ENCODE data around the gene RNU5D-1. TPM values are rescaled to one million over a fixed set of nuclear protein-coding genes. Genes with fewer than 3 reads are reported as not detected.

Gene RNU5D-1
- total and polyA plus RNA-seq, 7 experiments from 2014 or later: not detected

- ATAC-seq (no peak), DNase-seq (no peak)
- Histone ChIP-seq H3K4me3 (ENCODE audit: low read length) (no peak overlapping the region), H3K9me3 (ENCODE audit: control insufficient read depth in 2 of 3, low read length in 3 of 3) (no peaks in the 10 kb centered on the region), H3K27ac (ENCODE audit: low read depth, low read length) (no peak overlapping the region), H3K4me1 (ENCODE audit: control insufficient read depth in 2 of 2, insufficient read depth in 2 of 2, low read length in 2 of 2) (no peaks in the 10 kb centered on the region), H3K27me3 (ENCODE audit: control insufficient read depth in 2 of 2, insufficient read depth in 2 of 2, low read length in 2 of 2) (no peaks in the 10 kb centered on the region), H3K36me3 (ENCODE audit: control insufficient read depth in 2 of 3, insufficient read depth in 3 of 3, low read length in 3 of 3) (no peaks in the 10 kb centered on the region)
- ChIA-PET CTCF (no interaction called here), POLR2A (interaction anchor here (0.6 to 1.8 kb wide), 3 partner anchors 14 to 1791 kb away, joined by 3 to 5 read pairs (median 4); partner anchors contain the start of gene RNU5D-1)
- intact Hi-C loops (cut with micrococcal nuclease): no loop called here
- Mint-ChIP-seq H3K27ac (no peak overlapping the region), H3K4me3 (no peak overlapping the region), H3K27me3 (no peaks in the 10 kb centered on the region), H3K9me3 (no peaks in the 10 kb centered on the region), H3K36me3 (peaks cover 0 to 34% (median 0%) of the 10 kb centered on the region in 5 donors), H3K4me1 (peaks cover 0 to 12% (median 4%) of the 10 kb centered on the region in 7 donors)
These were observed 28.1 kb upstream of the RNU5D-1 start for GRCh38 chr1:44759077-44759476.

GRCh38 chr1:44757420-44757819 is 26.4 kb upstream of the RNU5D-1 start:
- H3K36me3 ChIP-seq (ENCODE audit: control insufficient read depth in 2 of 3, insufficient read depth in 3 of 3, low read length in 3 of 3): no peaks in the 10 kb centered on the region
- no peak overlapping the region for H3K27ac ChIP-seq (ENCODE audit: low read depth, low read length)
- DNase-seq (no peak), ATAC-seq (no peak)
- Mint-ChIP-seq H3K9me3 (no peaks in the 10 kb centered on the region), H3K36me3 (peaks cover 0 to 36% (median 0%) of the 10 kb centered on the region in 5 donors), H3K4me1 (peaks cover 0 to 12% (median 5%) of the 10 kb centered on the region in 7 donors), H3K27me3 (no peaks in the 10 kb centered on the region), H3K4me3 (no peak overlapping the region), H3K27ac (peak overlapping the region in 2 of 9 donors; percentile 42 to 49)
- H3K4me3 ChIP-seq (ENCODE audit: low read length): no peak overlapping the region
- POLR2A ChIA-PET: no interaction called here
- no peaks in the 10 kb centered on the region for H3K4me1 ChIP-seq (ENCODE audit: control insufficient read depth in 2 of 2, insufficient read depth in 2 of 2, low read length in 2 of 2)
- H3K9me3 ChIP-seq (ENCODE audit: control insufficient read depth in 2 of 3, low read length in 3 of 3): no peaks in the 10 kb centered on the region
- H3K27me3 ChIP-seq (ENCODE audit: control insufficient read depth in 2 of 2, insufficient read depth in 2 of 2, low read length in 2 of 2): no peaks in the 10 kb centered on the region
- intact Hi-C loops (cut with micrococcal nuclease): no loop called here
- CTCF ChIA-PET: interaction anchor here (0.7 kb wide), 1 partner anchor 1452 kb away, joined by 3 read pairs; no protein-coding TSS in a partner anchor

GRCh38 chr1:44747878-44748277 is 16.9 kb upstream of the RNU5D-1 start:
- POLR2A ChIA-PET: interaction anchor here (0.9 to 2.0 kb wide), 3 partner anchors 26 to 65 kb away, joined by 3 to 7 read pairs (median 3); partner anchors contain the start of gene RPS8
- Histone ChIP-seq H3K4me1 (ENCODE audit: control insufficient read depth in 2 of 2, insufficient read depth in 2 of 2, low read length in 2 of 2) (no peaks in the 10 kb centered on the region), H3K27me3 (ENCODE audit: control insufficient read depth in 2 of 2, insufficient read depth in 2 of 2, low read length in 2 of 2) (no peaks in the 10 kb centered on the region), H3K9me3 (ENCODE audit: control insufficient read depth in 2 of 3, low read length in 3 of 3) (no peaks in the 10 kb centered on the region), H3K36me3 (ENCODE audit: control insufficient read depth in 2 of 3, insufficient read depth in 3 of 3, low read length in 3 of 3) (no peaks in the 10 kb centered on the region), H3K27ac (ENCODE audit: low read depth, low read length) (no peak overlapping the region), H3K4me3 (ENCODE audit: low read length) (no peak overlapping the region)
- H3K4me1 Mint-ChIP-seq: peaks cover 0 to 25% (median 0%) of the 10 kb centered on the region in 7 donors
- CTCF ChIA-PET: interaction anchor here (0.7 to 1.0 kb wide), 3 partner anchors 17 to 162 kb away, joined by 3 read pairs; partner anchors contain the start of gene RNU5D-1
- ATAC-seq (no peak), DNase-seq (no peak)
- intact Hi-C loops (cut with micrococcal nuclease): no loop called here
- peak overlapping the region in 1 of 9 donors; percentile 51 for H3K27ac Mint-ChIP-seq
- no peak overlapping the region for H3K4me3 Mint-ChIP-seq
- no peaks in the 10 kb centered on the region for H3K9me3 Mint-ChIP-seq
- no peaks in the 10 kb centered on the region for H3K27me3 Mint-ChIP-seq
- H3K36me3 Mint-ChIP-seq: peaks cover 0 to 20% (median 0%) of the 10 kb centered on the region in 5 donors

- no peak for DNase-seq
- Histone ChIP-seq H3K27me3 (ENCODE audit: control insufficient read depth in 2 of 2, insufficient read depth in 2 of 2, low read length in 2 of 2) (no peaks in the 10 kb centered on the region), H3K9me3 (ENCODE audit: control insufficient read depth in 2 of 3, low read length in 3 of 3) (no peaks in the 10 kb centered on the region), H3K4me3 (ENCODE audit: low read length) (no peak overlapping the region), H3K4me1 (ENCODE audit: control insufficient read depth in 2 of 2, insufficient read depth in 2 of 2, low read length in 2 of 2) (peaks cover 5 to 7% of the 10 kb centered on the region in 2 donors), H3K36me3 (ENCODE audit: control insufficient read depth in 2 of 3, insufficient read depth in 3 of 3, low read length in 3 of 3) (no peaks in the 10 kb centered on the region), H3K27ac (ENCODE audit: low read depth, low read length) (no peak overlapping the region)
- H3K27ac Mint-ChIP-seq: peak overlapping the region in 1 of 9 donors; percentile 44
- ATAC-seq: no peak
- H3K36me3 Mint-ChIP-seq: peaks cover 0 to 14% (median 0%) of the 10 kb centered on the region in 5 donors
- POLR2A ChIA-PET: interaction anchor here (0.7 to 1.8 kb wide), 3 partner anchors 10 to 32 kb away, joined by 4 to 5 read pairs (median 4); partner anchors contain the start of gene RPS8
- intact Hi-C loops (cut with micrococcal nuclease): no loop called here
- no peaks in the 10 kb centered on the region for H3K9me3 Mint-ChIP-seq
- peaks cover 7 to 49% (median 22%) of the 10 kb centered on the region in 7 donors for H3K4me1 Mint-ChIP-seq
- H3K4me3 Mint-ChIP-seq: peak overlapping the region in 1 of 10 donors; percentile 33
- H3K27me3 Mint-ChIP-seq: no peaks in the 10 kb centered on the region
- CTCF ChIA-PET: interaction anchor here (1.0 to 2.8 kb wide), 2 partner anchors 12 to 42 kb away, joined by 4 to 9 read pairs; partner anchors contain the start of gene RNU5D-1
These were observed 12.2 kb upstream of the RNU5D-1 start for GRCh38 chr1:44743211-44743610.

GRCh38 chr1:44740179-44740617 is 9.2 kb upstream of the RNU5D-1 start:
- peak overlapping the region; percentile 79 for H3K4me3 ChIP-seq (ENCODE audit: low read length)
- no peaks in the 10 kb centered on the region for H3K36me3 ChIP-seq (ENCODE audit: control insufficient read depth in 2 of 3, insufficient read depth in 3 of 3, low read length in 3 of 3)
- H3K27me3 ChIP-seq (ENCODE audit: control insufficient read depth in 2 of 2, insufficient read depth in 2 of 2, low read length in 2 of 2): no peaks in the 10 kb centered on the region
- ChIA-PET CTCF (no interaction called here), POLR2A (interaction anchor here (0.7 to 1.5 kb wide), 5 partner anchors 8 to 689 kb away, joined by 3 to 7 read pairs (median 4); partner anchors contain the start of gene RPS8)
- peak overlapping the region; percentile 84 for H3K27ac ChIP-seq (ENCODE audit: low read depth, low read length)
- intact Hi-C loops (cut with micrococcal nuclease): no loop called here
- Mint-ChIP-seq H3K4me3 (peak overlapping the region; percentile 84 to 99 (median 94)), H3K27me3 (no peaks in the 10 kb centered on the region), H3K4me1 (peaks cover 9 to 42% (median 19%) of the 10 kb centered on the region in 7 donors), H3K36me3 (peaks cover 0 to 6% (median 0%) of the 10 kb centered on the region in 5 donors), H3K27ac (peak overlapping the region in 5 of 9 donors; percentile 86 to 96 (median 95)), H3K9me3 (no peaks in the 10 kb centered on the region)
- H3K9me3 ChIP-seq (ENCODE audit: control insufficient read depth in 2 of 3, low read length in 3 of 3): no peaks in the 10 kb centered on the region
- peaks cover 5 to 7% of the 10 kb centered on the region in 2 donors for H3K4me1 ChIP-seq (ENCODE audit: control insufficient read depth in 2 of 2, insufficient read depth in 2 of 2, low read length in 2 of 2)
- ATAC-seq (no peak), DNase-seq (no peak)

- Histone ChIP-seq H3K4me3 (ENCODE audit: low read length) (peak within 1 kb of the TSS; percentile 79), H3K9me3 (ENCODE audit: control insufficient read depth in 2 of 3, low read length in 3 of 3) (no peaks in the 10 kb centered on the region), H3K27me3 (ENCODE audit: control insufficient read depth in 2 of 2, insufficient read depth in 2 of 2, low read length in 2 of 2) (no peaks in the 10 kb centered on the region), H3K36me3 (ENCODE audit: control insufficient read depth in 2 of 3, insufficient read depth in 3 of 3, low read length in 3 of 3) (no peaks in the 10 kb centered on the region), H3K27ac (ENCODE audit: low read depth, low read length) (peak within 1 kb of the TSS; percentile 84), H3K4me1 (ENCODE audit: control insufficient read depth in 2 of 2, insufficient read depth in 2 of 2, low read length in 2 of 2) (peaks cover 5 to 7% of the 10 kb centered on the region in 2 donors)
- Mint-ChIP-seq H3K27ac (peak within 1 kb of the TSS; percentile 86 to 97 (median 95)), H3K36me3 (peaks cover 0 to 6% (median 0%) of the 10 kb centered on the region in 5 donors), H3K4me1 (peaks cover 9 to 39% (median 19%) of the 10 kb centered on the region in 7 donors), H3K4me3 (peak within 1 kb of the TSS; percentile 84 to 99 (median 94)), H3K9me3 (no peaks in the 10 kb centered on the region), H3K27me3 (no peaks in the 10 kb centered on the region)
- intact Hi-C loops (cut with micrococcal nuclease): loop anchor here (1.0 to 5.0 kb wide), 15 partner anchors 8 to 948 kb away; partner anchors contain the start of genes MUTYH (in 2 of the 2), RNU5D-1 (in 2 of the 2), RPS8 (in 2 of the 2) and TOE1 (in 2 of the 2)
- ChIA-PET CTCF (no interaction called here), POLR2A (interaction anchor here (0.6 to 1.6 kb wide), 7 partner anchors 18 to 1144 kb away, joined by 3 to 6 read pairs (median 4); partner anchors contain the start of genes PRDX1 and RPS8)
- DNase-seq: peak; percentile 87 to 96 (median 94)
- ATAC-seq: peak; percentile 100
These were observed 8.6 kb upstream of the RNU5D-1 start, which contains the start of gene KIF2C for GRCh38 chr1:44739307-44740178. Gene KIF2C (plus strand): TSS chr1:44739837. CDS start chr1:44739933, 96 bp downstream.
